SK-N-SH (cell line): ENCODE measurements around the gene MSH5. TPM values are rescaled to one million over a fixed set of nuclear protein-coding genes. Genes with fewer than 3 reads are reported as not detected.

Experiments
- CTCF ChIA-PET: fragments of 300-600, 350-600 bp; formaldehyde crosslinking; extraction: SDS; loops from one replicate; lab custom pipeline; 2021; lab: Yijun Ruan, JAX
- POLR2A ChIA-PET: fragments of 350-600 bp; sonication (Branson Sonifier 250); formaldehyde crosslinking; extraction: SDS; loops from one replicate; lab custom pipeline; 2020; ENCODE audit warnings: antibody characterized with exemption, inconsistent platforms; lab: Yijun Ruan, JAX
- DNase-seq: peaks from one replicate; pipeline ENCODE4 v3.0.0; 2012
- H2AFZ ChIP-seq: fragments of 200-600 bp; sonication (generic); 2 replicates; pipeline ENCODE4 v1.8.1; 2016; ENCODE audit warnings: antibody characterized with exemption, mild to moderate bottlenecking, low read depth
- H3F3A ChIP-seq: fragments of 200-600 bp; sonication (generic); replicated peaks from 2 replicates; pipeline ENCODE3; 2016; ENCODE audit warnings: antibody characterized with exemption, mild to moderate bottlenecking; ENCODE audit not compliant: insufficient read depth
- H3K27ac ChIP-seq, 2 experiments: fragments of 200-500 bp in 1 of 2; fragments of 200-600 bp in 1 of 2; sonication (Bioruptor generic) in 1 of 2; sonication (generic), shearing (Covaris generic) in 1 of 2; 2 replicates each; pipeline versions ENCODE4 v1.5.1 to v1.6.1; 2014 to 2016; ENCODE audit warnings: low read depth in 2 of 2, inconsistent platforms in 1 of 2, low read length in 1 of 2, mild to moderate bottlenecking in 1 of 2, mixed read lengths in 1 of 2
- H3K27me3 ChIP-seq: fragments of 200-600 bp; sonication (generic), shearing (Covaris generic); 2 replicates; pipeline ENCODE4 v1.6.1; 2016; ENCODE audit warnings: mixed run types; ENCODE audit not compliant: insufficient read depth
- H3K36me3 ChIP-seq, 2 experiments: fragments of 200-500 bp in 1 of 2; fragments of 200-600 bp in 1 of 2; sonication (Bioruptor generic) in 1 of 2; sonication (generic) in 1 of 2; replicated peaks in 1 of 2; 2 replicates each; pipeline versions ENCODE3 to v1.5.1; 2014 to 2016; ENCODE audit warnings: low read length in 1 of 2, mild to moderate bottlenecking in 1 of 2; ENCODE audit not compliant: insufficient read depth in 2 of 2, control insufficient read depth in 1 of 2
- H3K4me1 ChIP-seq, 2 experiments: fragments of 200-500 bp in 1 of 2; fragments of 200-600 bp in 1 of 2; sonication (Bioruptor generic) in 1 of 2; sonication (generic), shearing (Covaris generic) in 1 of 2; 2 replicates each; pipeline versions ENCODE4 v1.5.1 to v1.6.1; 2014 to 2016; ENCODE audit warnings: low read depth in 1 of 2, low read length in 1 of 2, mixed run types in 1 of 2; ENCODE audit not compliant: insufficient read depth in 2 of 2, control insufficient read depth in 1 of 2
- H3K4me2 ChIP-seq: fragments of 200-600 bp; sonication (generic), shearing (Covaris generic); 2 replicates; pipeline ENCODE4 v1.6.1; 2017; ENCODE audit warnings: mixed run types
- H3K4me3 ChIP-seq, 2 experiments: fragments of 200-500 bp in 1 of 2; fragments of 200-600 bp in 1 of 2; sonication (Bioruptor generic) in 1 of 2; sonication (generic), shearing (Covaris generic) in 1 of 2; 2 replicates each; pipeline versions ENCODE4 v1.5.1 to v1.8.1; 2014 to 2016; ENCODE audit warnings: low read depth in 2 of 2, inconsistent platforms in 1 of 2, low read length in 1 of 2, mild to moderate bottlenecking in 1 of 2, mixed read lengths in 1 of 2, moderate library complexity in 1 of 2
- H3K79me2 ChIP-seq: fragments of 200-600 bp; sonication (generic); 2 replicates; pipeline ENCODE4 v1.8.1; 2017; ENCODE audit warnings: mild to moderate bottlenecking; ENCODE audit not compliant: insufficient read depth
- H3K9ac ChIP-seq: fragments of 200-600 bp; sonication (generic); 2 replicates; pipeline ENCODE4 v1.6.1; 2017; ENCODE audit warnings: mixed run types
- H3K9me2 ChIP-seq: fragments of 200-600 bp; sonication (generic); 2 replicates; pipeline ENCODE4 v1.6.1; 2017; ENCODE audit warnings: mixed run types
- H3K9me3 ChIP-seq: fragments of 200-600 bp; sonication (generic); 2 replicates; pipeline ENCODE4 v1.6.1; 2017; ENCODE audit warnings: mixed run types, mild to moderate bottlenecking, moderate library complexity
- H4K20me1 ChIP-seq: fragments of 200-600 bp; sonication (generic); 2 replicates; pipeline ENCODE4 v1.6.1; 2017; ENCODE audit warnings: mild to moderate bottlenecking, mixed run types; ENCODE audit not compliant: insufficient read depth
- ELF1 ChIP-seq: IDR thresholded peaks from 2 replicates; pipeline ENCODE4 v1.4.0; 2012
- EP300 ChIP-seq, 2 experiments: IDR thresholded peaks; 2 replicates each; pipeline versions ENCODE4 v1.4.0 to v1.6.1; 2012; ENCODE audit warnings: borderline replicate concordance in 1 of 2, low read depth in 1 of 2, low read length in 1 of 2
- EZH2phosphoT487 ChIP-seq: fragments of 200-600 bp; sonication (generic); IDR thresholded peaks from 2 replicates; pipeline ENCODE4 v1.6.1; 2017; ENCODE audit warnings: low read depth, mixed run types, mild to moderate bottlenecking, antibody characterized with exemption, moderate library complexity, borderline replicate concordance
- FOXJ3 ChIP-seq: sonication (generic); formaldehyde crosslinking; IDR thresholded peaks from 2 replicates; pipeline ENCODE4 v1.5.1; 2020; ENCODE audit warnings: mild to moderate bottlenecking, missing genetic modification reagents
- FOXM1 ChIP-seq: IDR thresholded peaks from 2 replicates; pipeline ENCODE4 v1.4.0; 2012; ENCODE audit warnings: low read depth, mild to moderate bottlenecking
- GATA2 ChIP-seq: sonication (generic); formaldehyde crosslinking; IDR thresholded peaks from 2 replicates; pipeline ENCODE4 v1.5.0; 2020; ENCODE audit warnings: mild to moderate bottlenecking, missing genetic modification reagents
- MXI1 ChIP-seq: IDR thresholded peaks from 2 replicates; pipeline ENCODE4 v1.6.1; 2012; ENCODE audit warnings: mild to moderate bottlenecking, low read depth, low read length, improper control_type of control experiment
- NFIC ChIP-seq: IDR thresholded peaks from 2 replicates; pipeline ENCODE4 v1.4.0; 2012; ENCODE audit warnings: borderline replicate concordance
- NRF1 ChIP-seq: IDR thresholded peaks from 2 replicates; pipeline ENCODE4 v1.6.1; 2012; ENCODE audit warnings: low read depth, mild to moderate bottlenecking, low read length
- RAD21 ChIP-seq: IDR thresholded peaks from 2 replicates; pipeline ENCODE4 v1.6.1; 2012; ENCODE audit warnings: mild to moderate bottlenecking, low read length
- RFX5 ChIP-seq: IDR thresholded peaks from 2 replicates; pipeline ENCODE4 v1.6.1; 2012; ENCODE audit warnings: mild to moderate bottlenecking, improper control_type of control experiment, low read length
- SMC3 ChIP-seq: IDR thresholded peaks from 2 replicates; pipeline ENCODE4 v1.6.1; 2012; ENCODE audit warnings: low read depth, low read length, improper control_type of control experiment
- TEAD4 ChIP-seq: IDR thresholded peaks from 2 replicates; pipeline ENCODE4 v1.4.0; 2012; ENCODE audit warnings: mild to moderate bottlenecking, borderline replicate concordance; ENCODE audit not compliant: insufficient read depth
- USF1 ChIP-seq: IDR thresholded peaks from 2 replicates; pipeline ENCODE4 v1.4.0; 2012; ENCODE audit warnings: low read depth, borderline replicate concordance
- YY1 ChIP-seq: IDR thresholded peaks from 2 replicates; pipeline ENCODE4 v1.4.0; 2012; ENCODE audit warnings: low read depth, mild to moderate bottlenecking
- WGBS: methylation state at CpG from one replicate; pipeline ENCODE4 v1.1.6; 2017; ENCODE audit warnings: low lambda C conversion rate; 5-methylcytosine and 5-hydroxymethylcytosine counted together
- polyA plus RNA-seq, 3 experiments: library from polyadenylated mRNA; depleted of rRNA; stranded (reverse); fragments of >200 nt; gene quantifications; 2 replicates each; pipeline ENCODE4 v1.2.3, GENCODE V29; 2012
- TF ChIP-seq, protein P1 (sequence below): IDR thresholded peaks from 2 replicates; pipeline ENCODE4 v1.4.0; 2012; ENCODE audit warnings: low read depth, borderline replicate concordance
- TF ChIP-seq, protein P2 (sequence below): fragments of 150-350 bp; IDR thresholded peaks from 2 replicates; pipeline ENCODE4 v1.6.1; 2016; ENCODE audit warnings: mild to moderate bottlenecking, low read depth, low read length
- TF ChIP-seq, protein P3 (sequence below): IDR thresholded peaks from 2 replicates; pipeline ENCODE4; 2012

Gene MSH5
- polyA plus RNA-seq, 1 of the 3 experiments (the other 2 are of a cell fraction), result 16.0 TPM

GRCh38 chr6:31792090-31792374 lies 52.2 kb downstream of the MSH5 start:
- CTCF ChIA-PET, result interaction anchor here (0.5 to 3.8 kb wide), 18 partner anchors 15 to 98 kb away, joined by 3 to 62 read pairs (median 6); partner anchors contain the start of genes CLIC1, HSPA1A, HSPA1L and LY6G6C
- DNase-seq, result no peak

More at GRCh38 chr6:31792090-31792374, 52.2 kb downstream of the MSH5 start:
- Histone ChIP-seq H3K9ac (no peak overlapping the region), H2AFZ (no peak overlapping the region), H3K9me2 (no peaks in the 10 kb centered on the region), H3K4me2 (no peak overlapping the region), H4K20me1 (no peaks in the 10 kb centered on the region), H3K4me1 (peaks cover 3 to 12% of the 10 kb centered on the region in 2 experiments; a peak in 3 of 4 replicates), H3K79me2 (peaks cover 38% of the 10 kb centered on the region), H3K36me3 (peaks cover 22 to 28% of the 10 kb centered on the region in 2 experiments), H3K27me3 (no peaks in the 10 kb centered on the region), H3K9me3 (no peaks in the 10 kb centered on the region), H3K27ac (peak overlapping the region in 1 of 2 experiments; percentile 72; a peak in 1 of 4 replicates), H3F3A (peaks cover 17% of the 10 kb centered on the region), H3K4me3 (no peak overlapping the region)
- POLR2A ChIA-PET, result interaction anchor here (1.2 kb wide), 1 partner anchor 62 kb away, joined by 4 read pairs; no protein-coding TSS in a partner anchor
- WGBS, result 91% methylated on average over 3 of the region's 3 CpGs
- TF ChIP-seq, protein P1, sequence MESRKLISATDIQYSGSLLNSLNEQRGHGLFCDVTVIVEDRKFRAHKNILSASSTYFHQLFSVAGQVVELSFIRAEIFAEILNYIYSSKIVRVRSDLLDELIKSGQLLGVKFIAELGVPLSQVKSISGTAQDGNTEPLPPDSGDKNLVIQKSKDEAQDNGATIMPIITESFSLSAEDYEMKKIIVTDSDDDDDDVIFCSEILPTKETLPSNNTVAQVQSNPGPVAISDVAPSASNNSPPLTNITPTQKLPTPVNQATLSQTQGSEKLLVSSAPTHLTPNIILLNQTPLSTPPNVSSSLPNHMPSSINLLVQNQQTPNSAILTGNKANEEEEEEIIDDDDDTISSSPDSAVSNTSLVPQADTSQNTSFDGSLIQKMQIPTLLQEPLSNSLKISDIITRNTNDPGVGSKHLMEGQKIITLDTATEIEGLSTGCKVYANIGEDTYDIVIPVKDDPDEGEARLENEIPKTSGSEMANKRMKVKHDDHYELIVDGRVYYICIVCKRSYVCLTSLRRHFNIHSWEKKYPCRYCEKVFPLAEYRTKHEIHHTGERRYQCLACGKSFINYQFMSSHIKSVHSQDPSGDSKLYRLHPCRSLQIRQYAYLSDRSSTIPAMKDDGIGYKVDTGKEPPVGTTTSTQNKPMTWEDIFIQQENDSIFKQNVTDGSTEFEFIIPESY, result no peak
- TF ChIP-seq RAD21, result no peak
- no peak for TF ChIP-seq YY1
- TF ChIP-seq RFX5, result no peak
- TF ChIP-seq, protein P2, sequence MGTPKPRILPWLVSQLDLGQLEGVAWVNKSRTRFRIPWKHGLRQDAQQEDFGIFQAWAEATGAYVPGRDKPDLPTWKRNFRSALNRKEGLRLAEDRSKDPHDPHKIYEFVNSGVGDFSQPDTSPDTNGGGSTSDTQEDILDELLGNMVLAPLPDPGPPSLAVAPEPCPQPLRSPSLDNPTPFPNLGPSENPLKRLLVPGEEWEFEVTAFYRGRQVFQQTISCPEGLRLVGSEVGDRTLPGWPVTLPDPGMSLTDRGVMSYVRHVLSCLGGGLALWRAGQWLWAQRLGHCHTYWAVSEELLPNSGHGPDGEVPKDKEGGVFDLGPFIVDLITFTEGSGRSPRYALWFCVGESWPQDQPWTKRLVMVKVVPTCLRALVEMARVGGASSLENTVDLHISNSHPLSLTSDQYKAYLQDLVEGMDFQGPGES, result no peak
- no peak for TF ChIP-seq NFIC
- no peak for TF ChIP-seq FOXM1
- no peak for TF ChIP-seq EP300 (IDR thresholded peaks at IDR 0.05; ENCODE audit: borderline replicate concordance in 1 of 2, low read depth in 1 of 2, low read length in 1 of 2)
- TF ChIP-seq EZH2phosphoT487, result no peak
- TF ChIP-seq, protein P3, sequence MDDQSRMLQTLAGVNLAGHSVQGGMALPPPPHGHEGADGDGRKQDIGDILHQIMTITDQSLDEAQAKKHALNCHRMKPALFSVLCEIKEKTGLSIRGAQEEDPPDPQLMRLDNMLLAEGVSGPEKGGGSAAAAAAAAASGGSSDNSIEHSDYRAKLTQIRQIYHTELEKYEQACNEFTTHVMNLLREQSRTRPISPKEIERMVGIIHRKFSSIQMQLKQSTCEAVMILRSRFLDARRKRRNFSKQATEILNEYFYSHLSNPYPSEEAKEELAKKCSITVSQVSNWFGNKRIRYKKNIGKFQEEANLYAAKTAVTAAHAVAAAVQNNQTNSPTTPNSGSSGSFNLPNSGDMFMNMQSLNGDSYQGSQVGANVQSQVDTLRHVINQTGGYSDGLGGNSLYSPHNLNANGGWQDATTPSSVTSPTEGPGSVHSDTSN, result no peak
- no peak for TF ChIP-seq FOXJ3 (CRISPR knock-in tag)
- no peak for TF ChIP-seq GATA2
- no peak for TF ChIP-seq SMC3
- TF ChIP-seq NRF1, result no peak
- TF ChIP-seq MXI1, result no peak
- no peak for TF ChIP-seq TEAD4
- TF ChIP-seq ELF1, result no peak
- TF ChIP-seq USF1, result no peak
